Endothelial cell of umbilical vein (primary cell): ENCODE measurements around the gene MRPL24. TPM values are rescaled to one million over a fixed set of nuclear protein-coding genes. Genes with fewer than 3 reads are reported as not detected.

Source experiments
- BruUV-seq: library from RNA; stranded (reverse); fragments of 400-500 nt; replicated peaks from 2 replicates; lab custom pipeline; 2021; lab: Mats Ljungman, UMichigan
- CTCF ChIA-PET: fragments of 300-600, 350-600 bp; sonication (Branson Sonifier 250); formaldehyde crosslinking; loops from one replicate; lab custom pipeline; 2021; ENCODE audit warnings: antibody characterized with exemption, inconsistent platforms; lab: Charles Lee
- POLR2A ChIA-PET: fragments of 300-600, 350-600 bp; sonication (Branson Sonifier 250); formaldehyde crosslinking; loops from one replicate; lab custom pipeline; 2021; ENCODE audit warnings: antibody characterized with exemption, inconsistent platforms; lab: Charles Lee
- DNase-seq: peaks from one replicate; pipeline ENCODE4 v3.0.0-alpha.2; 2011; ENCODE audit warnings: low read depth, low spot score
- FAIRE-seq: peaks from 2 replicates; lab custom pipeline; 2011; peaks lifted over from hg19 to GRCh38; lab: Jason Lieb, UNC
- H2AFZ ChIP-seq: 2 replicates; pipeline ENCODE4 v1.6.0; 2012; ENCODE audit warnings: low read depth, low read length, control low read depth, inconsistent platforms
- H3K27ac ChIP-seq: 2 replicates; pipeline ENCODE4 v1.5.1; 2011; ENCODE audit warnings: low read depth, mild to moderate bottlenecking, control low read depth, low read length, moderate library complexity; ENCODE audit not compliant: insufficient read depth
- H3K27me3 ChIP-seq, 2 experiments: 2 replicates each; pipeline versions ENCODE4 v1.6.0 to v1.6.1; 2011; ENCODE audit warnings: low read length in 2 of 2, mixed read lengths in 1 of 2; ENCODE audit not compliant: control insufficient read depth in 2 of 2, insufficient read depth in 2 of 2
- H3K36me3 ChIP-seq, 2 experiments: 2 replicates in 1 of 2; 3 replicates in 1 of 2; pipeline ENCODE4 v1.5.1; 2011; ENCODE audit warnings: low read length in 2 of 2, mild to moderate bottlenecking in 1 of 2, moderate library complexity in 1 of 2; ENCODE audit not compliant: control insufficient read depth in 2 of 2, insufficient read depth in 2 of 2; ENCODE audit errors: extremely low read depth in 1 of 2
- H3K4me1 ChIP-seq: 3 replicates; pipeline ENCODE4 v1.5.1; 2011; ENCODE audit warnings: mild to moderate bottlenecking, low read length; ENCODE audit not compliant: control insufficient read depth, insufficient read depth; ENCODE audit errors: extremely low read depth
- H3K4me2 ChIP-seq: 2 replicates; pipeline ENCODE4 v1.6.1; 2011; ENCODE audit warnings: low read length, control low read depth, mixed read lengths; ENCODE audit not compliant: insufficient read depth
- H3K4me3 ChIP-seq, 3 experiments: fragments of 200-600 bp in 1 of 3; sonication (generic), shearing (Covaris generic) in 1 of 3; replicated peaks in 1 of 3; 2 replicates each; pipeline ENCODE4 v1.5.1; 2011 to 2016; ENCODE audit warnings: control low read depth in 3 of 3, low read length in 3 of 3, mild to moderate bottlenecking in 2 of 3, inconsistent platforms in 1 of 3, low read depth in 1 of 3, moderate library complexity in 1 of 3; ENCODE audit not compliant: insufficient read depth in 1 of 3
- H3K79me2 ChIP-seq: 2 replicates; pipeline ENCODE4 v1.6.0; 2012; ENCODE audit warnings: low read length, inconsistent platforms; ENCODE audit not compliant: control insufficient read depth, insufficient read depth
- H3K9ac ChIP-seq: replicated peaks from 2 replicates; pipeline ENCODE3; 2011; ENCODE audit warnings: low read length, control low read depth; ENCODE audit not compliant: insufficient read depth; ENCODE audit errors: extremely low read depth
- H3K9me1 ChIP-seq: replicated peaks from 3 replicates; pipeline ENCODE4 v1.6.0; 2011; ENCODE audit warnings: mild to moderate bottlenecking, low read length; ENCODE audit not compliant: control insufficient read depth, insufficient read depth; ENCODE audit errors: extremely low read depth
- H3K9me3 ChIP-seq: replicated peaks from 2 replicates; pipeline ENCODE4 v1.5.1; 2012; ENCODE audit warnings: low read length, inconsistent platforms; ENCODE audit not compliant: control insufficient read depth, insufficient read depth
- H4K20me1 ChIP-seq: replicated peaks from 2 replicates; pipeline ENCODE3; 2011; ENCODE audit warnings: mild to moderate bottlenecking, low read length; ENCODE audit not compliant: control insufficient read depth, insufficient read depth; ENCODE audit errors: extremely low read depth
- CTCF ChIP-seq, 2 donors: IDR thresholded peaks; 1 replicate in 1 of 2; 2 replicates in 1 of 2; pipeline ENCODE4 v1.5.1; 2011; ENCODE audit warnings: low read length in 2 of 2, mild to moderate bottlenecking in 2 of 2, moderate library complexity in 2 of 2, control low read depth in 1 of 2, inconsistent platforms in 1 of 2, low read depth in 1 of 2; ENCODE audit not compliant: insufficient read depth in 1 of 2; ENCODE audit errors: extremely low read depth in 1 of 2
- EZH2 ChIP-seq: IDR thresholded peaks from 2 replicates; pipeline ENCODE4 v1.6.1; 2012; ENCODE audit warnings: borderline replicate concordance, low read depth, mild to moderate bottlenecking, moderate library complexity, low read length, inconsistent platforms; ENCODE audit not compliant: severe bottlenecking
- FOS ChIP-seq: IDR thresholded peaks from 2 replicates; pipeline ENCODE4 v1.6.1; 2011; ENCODE audit warnings: mild to moderate bottlenecking, low read length, moderate library complexity, borderline replicate concordance; ENCODE audit not compliant: insufficient read depth
- GATA2 ChIP-seq: IDR thresholded peaks from 2 replicates; pipeline ENCODE4 v1.7.0; 2011; ENCODE audit warnings: low read depth, mild to moderate bottlenecking, moderate library complexity, mixed read lengths, low read length; ENCODE audit not compliant: insufficient read length, insufficient read depth
- JUN ChIP-seq: IDR thresholded peaks from 2 replicates; pipeline ENCODE4 v1.6.1; 2011; ENCODE audit warnings: borderline replicate concordance, low read depth; ENCODE audit not compliant: insufficient read length, insufficient read depth
- MAX ChIP-seq: IDR thresholded peaks from 2 replicates; pipeline ENCODE4 v1.6.1; 2011; ENCODE audit not compliant: insufficient read depth, insufficient read length
- MYC ChIP-seq: IDR thresholded peaks from one replicate; pipeline ENCODE4 v1.6.1; 2011; ENCODE audit warnings: mild to moderate bottlenecking, low read depth, low read length
- POLR2A ChIP-seq: IDR thresholded peaks from 2 replicates; pipeline ENCODE4 v1.6.1; 2012; ENCODE audit warnings: low read depth, mild to moderate bottlenecking, control low read depth, low read length
- POLR2AphosphoS5 ChIP-seq: IDR thresholded peaks from 2 replicates; pipeline ENCODE4 v1.6.1; 2012; ENCODE audit warnings: low read depth, mild to moderate bottlenecking, control low read depth, low read length, moderate library complexity; ENCODE audit not compliant: insufficient read depth
- dilution Hi-C: fragments of 300-500 bp; cut with MboI; formaldehyde crosslinking; loops from one replicate; pipeline ENCODE4 v1.15.0; 2019; ENCODE audit warnings: low sequenced_read_pairs; ENCODE audit not compliant: extremely low pct_ligation_motif_present
- intact Hi-C: fragments of 100-400 bp; cut with micrococcal nuclease; formaldehyde crosslinking; loops from one replicate; pipeline ENCODE4 v1.10.0; 2022
- polyA plus RNA-seq, 4 experiments: library from polyadenylated mRNA; depleted of rRNA in 3 of 4; stranded (reverse) in 3 of 4; unstranded in 1 of 4; fragments of >200 nt; gene quantifications; 2 replicates each; pipeline versions ENCODE4 v1.2.1 to v1.2.3, GENCODE V29; 2011 to 2012; ENCODE audit warnings: missing spikeins in 1 of 4
- total RNA-seq: library from RNA; stranded (reverse); gene quantifications from 2 replicates; pipeline ENCODE4 v1.2.3, GENCODE V29; 2021

MRPL24 gene
- total and polyA plus RNA-seq, 2 donors (not counting 3 experiments of a cell fraction or from before 2014, with no cell fraction given): 47.9 to 77.7 TPM

DNA sequence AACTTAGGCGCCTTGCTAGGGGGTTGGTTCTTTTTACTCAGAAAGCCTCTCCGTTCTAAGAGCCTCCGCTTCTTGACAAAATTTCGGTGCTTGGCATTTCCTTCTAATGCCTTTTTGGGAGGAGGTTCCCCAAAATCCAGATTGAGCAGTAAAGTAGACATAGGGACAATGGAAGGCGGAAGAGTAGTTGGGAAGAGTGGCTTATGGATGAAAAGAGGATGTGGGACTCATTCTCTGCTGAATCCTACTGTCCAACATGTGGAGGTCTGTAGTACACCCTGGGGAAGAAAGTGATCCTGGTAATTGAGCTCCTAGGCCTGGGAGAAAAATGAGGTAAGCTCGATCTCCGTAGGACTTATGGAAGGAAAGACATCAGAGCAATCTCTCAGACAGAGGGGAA lies 13.4 kb downstream of the MRPL24 start:
- Histone ChIP-seq H3K36me3 (peaks cover 10 to 18% of the 10 kb centered on the region in 2 experiments), H3K9ac (peak overlapping the region; percentile 70)
- intact Hi-C loops: no loop called here

More for the DNA sequence above, 13.4 kb downstream of the MRPL24 start:
- Histone ChIP-seq H2AFZ (no peak overlapping the region), H3K4me3 (peak overlapping the region; percentile 29 to 94 (median 79)), H3K9me3 (no peaks in the 10 kb centered on the region), H3K4me2 (peak overlapping the region; percentile 89), H3K4me1 (peaks cover 32% of the 10 kb centered on the region), H3K9me1 (no peaks in the 10 kb centered on the region), H3K27ac (peak overlapping the region; percentile 54), H3K79me2 (peaks cover 55% of the 10 kb centered on the region), H4K20me1 (peaks cover 7% of the 10 kb centered on the region), H3K27me3 (no peaks in the 10 kb centered on the region)
- ChIA-PET CTCF (interaction anchor here (0.7 to 5.3 kb wide), 21 partner anchors 13 to 200 kb away, joined by 3 to 546 read pairs (median 45); partner anchors contain the start of genes CRABP2, HDGF, INSRR and MRPL24), POLR2A (no interaction called here)
- no TSS peak for BruUV-seq
- TF ChIP-seq MYC (no peak), MAX (no peak), FOS (no peak), GATA2 (no peak), EZH2 (no peak), JUN (no peak), POLR2A (no peak), POLR2AphosphoS5 (no peak), CTCF (IDR thresholded peaks at IDR 0.05; ENCODE audit: extremely low read depth in 1 of 2, insufficient read depth in 1 of 2, low read depth in 1 of 2, low read length in 2 of 2) (no peak)
- dilution Hi-C loops: no loop called here
- no peak for FAIRE-seq
- no peak for DNase-seq
